B cell (primary cell): ENCODE data around the gene ACO2. TPM values are rescaled to one million over a fixed set of nuclear protein-coding genes. Genes with fewer than 3 reads are reported as not detected.

Experiments used
- ATAC-seq: fragments of 200-7000 bp; cut with Tn5 transposase; one replicate; pipeline ENCODE4 v1.10.0; 2021; ENCODE audit warnings: low read depth, mild to moderate bottlenecking, moderate number of reproducible peaks, moderate library complexity
- CTCF ChIA-PET: fragments of 350-600 bp; sonication (Branson Sonifier 250); formaldehyde crosslinking; loops from one replicate; lab custom pipeline; 2021; ENCODE audit warnings: antibody characterized with exemption, inconsistent platforms; lab: Charles Lee
- POLR2A ChIA-PET: fragments of 350-600 bp; sonication (Branson Sonifier 250); formaldehyde crosslinking; loops from one replicate; lab custom pipeline; 2021; ENCODE audit warnings: antibody characterized with exemption; lab: Charles Lee
- DNase-seq: peaks from one replicate; pipeline ENCODE4 v3.0.0; 2013
- H2AFZ ChIP-seq: 2 replicates; pipeline ENCODE4 v1.6.1; 2012; ENCODE audit warnings: mild to moderate bottlenecking, low read depth, low read length; ENCODE audit not compliant: insufficient read depth, poor library complexity, severe bottlenecking
- H3K27ac ChIP-seq, 2 donors: 1 replicate in 1 of 2; 2 replicates in 1 of 2; pipeline ENCODE4 v1.5.1; 2012 to 2013; ENCODE audit warnings: low read length in 2 of 2, mild to moderate bottlenecking in 2 of 2, moderate library complexity in 1 of 2
- H3K27me3 ChIP-seq, 4 experiments: fragments of 200-600 bp in 1 of 4; sonication (generic) in 1 of 4; replicated peaks in 1 of 4; 1 replicate in 2 of 4; 2 replicates in 2 of 4; pipeline versions ENCODE4 v1.6.1 to v1.7.0; 2013 to 2016; ENCODE audit warnings: low read length in 3 of 4, mild to moderate bottlenecking in 2 of 4, mixed read lengths in 1 of 4, moderate library complexity in 1 of 4; ENCODE audit not compliant: insufficient read depth in 4 of 4, control insufficient read depth in 3 of 4; ENCODE audit errors: control extremely low read depth in 1 of 4
- H3K36me3 ChIP-seq, 2 experiments: replicated peaks in 1 of 2; 1 replicate in 1 of 2; 2 replicates in 1 of 2; pipeline versions ENCODE4 v1.6.1 to v1.7.1; 2013; ENCODE audit warnings: low read length in 1 of 2; ENCODE audit not compliant: insufficient read depth in 2 of 2, control insufficient read depth in 1 of 2; ENCODE audit errors: control extremely low read depth in 1 of 2, extremely low read depth in 1 of 2
- H3K4me1 ChIP-seq, 2 donors: fragments of 200-600 bp in 1 of 2; sonication (generic) in 1 of 2; 1 replicate in 1 of 2; 2 replicates in 1 of 2; pipeline versions ENCODE4 v1.5.1 to v1.6.1; 2013 to 2017; ENCODE audit warnings: low read length in 2 of 2; ENCODE audit not compliant: control insufficient read depth in 2 of 2, insufficient read depth in 2 of 2
- H3K4me2 ChIP-seq: replicated peaks from 2 replicates; pipeline ENCODE3; 2012; ENCODE audit warnings: mild to moderate bottlenecking, low read depth, low read length; ENCODE audit not compliant: poor library complexity, severe bottlenecking
- H3K4me3 ChIP-seq, 5 experiments: fragments of 200-600 bp in 1 of 5; sonication (generic) in 1 of 5; 1 replicate in 3 of 5; 2 replicates in 2 of 5; pipeline versions ENCODE4 v1.5.1 to v1.7.0; 2011 to 2016; ENCODE audit warnings: low read length in 4 of 5, mild to moderate bottlenecking in 4 of 5, low read depth in 2 of 5, control low read depth in 1 of 5, moderate library complexity in 1 of 5; ENCODE audit not compliant: insufficient read depth in 1 of 5; ENCODE audit errors: control extremely low read depth in 1 of 5, extremely low read depth in 1 of 5
- H3K79me2 ChIP-seq: fragments of 200-600 bp; sonication (generic); one replicate; pipeline ENCODE4 v1.6.0; 2016; ENCODE audit warnings: low read length; ENCODE audit not compliant: control insufficient read depth, insufficient read depth
- H3K9ac ChIP-seq: fragments of 200-600 bp; sonication (generic); 2 replicates; pipeline ENCODE4 v1.6.1; 2017; ENCODE audit warnings: mild to moderate bottlenecking, low read length, moderate library complexity
- H3K9me3 ChIP-seq, 3 donors: one replicate each; pipeline versions ENCODE4 v1.6.1 to v1.7.1; 2013; ENCODE audit warnings: low read length in 2 of 3; ENCODE audit not compliant: control insufficient read depth in 2 of 3, insufficient read depth in 1 of 3; ENCODE audit errors: control extremely low read depth in 1 of 3
- H4K20me1 ChIP-seq: 2 replicates; pipeline ENCODE4 v1.6.0; 2012; ENCODE audit warnings: mild to moderate bottlenecking, low read length; ENCODE audit not compliant: insufficient read depth, control insufficient read depth, poor library complexity, severe bottlenecking
- H3K27ac Mint-ChIP-seq: one replicate; pipeline ENCODE4 v1.8.0; 2021; ENCODE audit warnings: mixed read lengths
- H3K27me3 Mint-ChIP-seq: one replicate; pipeline ENCODE4 v1.8.0; 2021; ENCODE audit warnings: mixed read lengths
- H3K4me1 Mint-ChIP-seq: one replicate; pipeline ENCODE4 v1.8.0; 2021; ENCODE audit warnings: mixed read lengths
- H3K4me3 Mint-ChIP-seq: one replicate; pipeline ENCODE4 v1.8.0; 2021; ENCODE audit warnings: mixed read lengths
- H3K9me3 Mint-ChIP-seq: one replicate; pipeline ENCODE4 v1.8.0; 2022; ENCODE audit warnings: mixed read lengths; ENCODE audit not compliant: insufficient read depth
- EZH2 ChIP-seq: IDR thresholded peaks from 2 replicates; pipeline ENCODE4 v1.6.1; 2012; ENCODE audit warnings: borderline replicate concordance, low read depth, mild to moderate bottlenecking, moderate library complexity, low read length; ENCODE audit not compliant: insufficient read depth, poor library complexity, severe bottlenecking
- WGBS: methylation state at CpG from one replicate; pipeline ENCODE4 v1.1.5; 2013; ENCODE audit warnings: missing lambda C conversion rate; ENCODE audit not compliant: insufficient coverage; 5-methylcytosine and 5-hydroxymethylcytosine counted together
- intact Hi-C: fragments of 100-400 bp; cut with micrococcal nuclease; formaldehyde crosslinking; loops from one replicate; pipeline ENCODE4 v1.10.0; 2022
- polyA plus RNA-seq: library from polyadenylated mRNA; depleted of rRNA; stranded (reverse); fragments of >200 nt; gene quantifications from 2 replicates; pipeline ENCODE4 v1.2.3, GENCODE V29; 2012
- total RNA-seq, 2 donors: library from RNA; stranded (reverse); fragments of 120-200 nt in 1 of 2; gene quantifications; 1 replicate in 1 of 2; 2 replicates in 1 of 2; pipeline versions ENCODE4 v1.2.3 to v1.2.4, GENCODE V29; 2013 to 2022
- TF ChIP-seq, protein P1 (sequence below): fragments of 200-600 bp; IDR thresholded peaks from one replicate; pipeline ENCODE4 v1.8.0; 2022; ENCODE audit warnings: antibody characterized with exemption, mild to moderate bottlenecking

Gene ACO2
- total and polyA plus RNA-seq, 2 donors (not counting 1 experiment from before 2014, with no cell fraction given), result 91.5 to 91.7 TPM

DNA sequence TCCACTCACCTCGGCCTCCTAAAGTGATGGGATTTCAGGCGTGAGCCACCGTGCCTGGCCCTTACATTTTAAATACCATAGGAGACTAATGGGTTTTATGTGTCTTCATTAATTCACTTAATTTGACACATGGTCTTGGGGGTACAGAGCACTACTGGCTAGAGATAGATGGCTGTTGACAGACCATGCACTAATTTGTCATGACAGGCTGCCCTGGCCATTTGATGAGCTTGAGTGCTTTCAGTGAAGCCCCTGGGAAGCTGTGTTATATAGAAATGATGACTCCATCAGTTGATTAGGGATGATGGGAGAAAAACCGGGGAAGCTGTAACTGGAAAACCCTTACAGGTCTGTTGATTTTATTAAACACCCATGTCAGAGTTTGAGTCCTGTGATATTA lies 7.0 kb upstream of the ACO2 start:
- ATAC-seq, result no peak
- Histone ChIP-seq H3K9ac (no peak overlapping the region), H3K4me2 (no peak overlapping the region), H3K4me1 (no peaks in the 10 kb centered on the region), H2AFZ (no peak overlapping the region), H4K20me1 (peaks cover 8% of the 10 kb centered on the region), H3K27ac (no peak overlapping the region), H3K36me3 (peaks cover 9 to 66% of the 10 kb centered on the region in 2 experiments), H3K9me3 (no peaks in the 10 kb centered on the region), H3K4me3 (no peak overlapping the region), H3K79me2 (peaks cover 57% of the 10 kb centered on the region), H3K27me3 (no peaks in the 10 kb centered on the region)
- intact Hi-C loops, result no loop called here
- WGBS, result no CpG with 5 or more reads among the region's 4 CpGs
- POLR2A ChIA-PET, result interaction anchor here (1.7 kb wide), 1 partner anchor 14 kb away, joined by 4 read pairs; no protein-coding TSS in a partner anchor
- H3K9me3 Mint-ChIP-seq, result no peaks in the 10 kb centered on the region
- TF ChIP-seq, protein P1, sequence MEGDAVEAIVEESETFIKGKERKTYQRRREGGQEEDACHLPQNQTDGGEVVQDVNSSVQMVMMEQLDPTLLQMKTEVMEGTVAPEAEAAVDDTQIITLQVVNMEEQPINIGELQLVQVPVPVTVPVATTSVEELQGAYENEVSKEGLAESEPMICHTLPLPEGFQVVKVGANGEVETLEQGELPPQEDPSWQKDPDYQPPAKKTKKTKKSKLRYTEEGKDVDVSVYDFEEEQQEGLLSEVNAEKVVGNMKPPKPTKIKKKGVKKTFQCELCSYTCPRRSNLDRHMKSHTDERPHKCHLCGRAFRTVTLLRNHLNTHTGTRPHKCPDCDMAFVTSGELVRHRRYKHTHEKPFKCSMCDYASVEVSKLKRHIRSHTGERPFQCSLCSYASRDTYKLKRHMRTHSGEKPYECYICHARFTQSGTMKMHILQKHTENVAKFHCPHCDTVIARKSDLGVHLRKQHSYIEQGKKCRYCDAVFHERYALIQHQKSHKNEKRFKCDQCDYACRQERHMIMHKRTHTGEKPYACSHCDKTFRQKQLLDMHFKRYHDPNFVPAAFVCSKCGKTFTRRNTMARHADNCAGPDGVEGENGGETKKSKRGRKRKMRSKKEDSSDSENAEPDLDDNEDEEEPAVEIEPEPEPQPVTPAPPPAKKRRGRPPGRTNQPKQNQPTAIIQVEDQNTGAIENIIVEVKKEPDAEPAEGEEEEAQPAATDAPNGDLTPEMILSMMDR, result no peak
- no peak for TF ChIP-seq EZH2
- no peak overlapping the region for H3K4me3 Mint-ChIP-seq
- no peak for DNase-seq
- peaks cover 11% of the 10 kb centered on the region for H3K4me1 Mint-ChIP-seq
- no peaks in the 10 kb centered on the region for H3K27me3 Mint-ChIP-seq
- CTCF ChIA-PET, result interaction anchor here (0.9 to 3.0 kb wide), 7 partner anchors 19 to 60 kb away, joined by 3 to 13 read pairs (median 5); no protein-coding TSS in a partner anchor
- no peak overlapping the region for H3K27ac Mint-ChIP-seq

DNA sequence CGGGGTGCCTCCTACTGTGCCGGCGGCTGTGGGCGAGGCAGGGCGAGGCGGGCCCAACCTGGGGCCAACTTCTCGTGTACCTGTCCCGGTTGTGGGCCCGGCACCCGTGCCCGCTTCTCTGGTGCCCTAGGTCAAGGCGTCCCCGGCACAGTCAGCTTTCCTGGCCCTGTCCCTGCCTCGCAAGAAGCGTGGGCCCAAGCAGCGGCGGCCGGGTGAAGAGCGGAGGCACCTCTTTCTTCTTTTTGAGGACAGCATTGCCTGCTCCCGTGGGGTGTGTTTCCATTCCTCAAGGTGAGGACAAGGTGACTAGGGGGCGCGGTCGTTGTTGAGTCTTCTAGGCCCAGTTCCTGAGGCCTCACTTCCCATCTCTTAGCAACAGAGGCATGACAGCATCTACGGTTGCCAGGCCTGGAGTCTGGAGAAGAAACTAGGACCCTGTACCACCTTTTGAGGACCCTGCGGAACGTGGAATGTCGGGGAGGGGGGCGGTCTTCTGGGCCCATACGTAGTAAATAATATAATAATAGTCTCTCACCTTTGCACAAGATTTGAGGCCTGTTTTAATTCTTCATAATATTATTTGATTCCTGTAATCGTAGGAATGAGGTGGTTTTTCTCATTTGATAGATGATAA lies 418 bp downstream of the ACO2 start:
- peaks cover 6 to 51% of the 10 kb centered on the region in 2 experiments for H3K36me3 ChIP-seq
- Mint-ChIP-seq H3K9me3 (no peaks in the 10 kb centered on the region), H3K4me1 (peaks cover 61% of the 10 kb centered on the region), H3K27ac (peak overlapping the region; percentile 98), H3K27me3 (no peaks in the 10 kb centered on the region), H3K4me3 (peak overlapping the region; percentile 89)
- peak overlapping the region; percentile 89 for H3K4me2 ChIP-seq
- 0% methylated on average over 21 of the region's 30 CpGs for WGBS
- CTCF ChIA-PET, result interaction anchor here (0.7 to 3.7 kb wide), 15 partner anchors 8 to 120 kb away, joined by 3 to 41 read pairs (median 6); partner anchors contain the start of genes PMM1, TEF and TOB2
- H3K79me2 ChIP-seq, result peaks cover 94% of the 10 kb centered on the region
- peak overlapping the region; percentile 99 for H3K27ac ChIP-seq
- TF ChIP-seq EZH2, result no peak
- TF ChIP-seq, protein P1, result no peak
- POLR2A ChIA-PET, result interaction anchor here (0.6 to 2.9 kb wide), 9 partner anchors 10 to 529 kb away, joined by 4 to 88 read pairs (median 7); partner anchors contain the start of genes POLR3H, TEF, TOB2 and WBP2NL
- H3K9me3 ChIP-seq, result no peaks in the 10 kb centered on the region
- intact Hi-C loops, result loop anchor here (1.0 to 5.0 kb wide), 6 partner anchors 9 to 183 kb away; partner anchors contain the start of genes DESI1, RANGAP1, TEF and XRCC6
- no peaks in the 10 kb centered on the region for H3K27me3 ChIP-seq
- ATAC-seq (no peak), DNase-seq (no peak)
- peaks cover 20 to 31% of the 10 kb centered on the region in 2 donors for H3K4me1 ChIP-seq
- no peaks in the 10 kb centered on the region for H4K20me1 ChIP-seq
- H2AFZ ChIP-seq, result peak overlapping the region; percentile 86
- H3K9ac ChIP-seq, result peak overlapping the region; percentile 99
- peak overlapping the region; percentile 71 to 98 (median 86) for H3K4me3 ChIP-seq
